Peyer's patch (tissue), 4 donors: ENCODE data around the gene CST3. TPM values are rescaled to one million over a fixed set of nuclear protein-coding genes. Genes with fewer than 3 reads are reported as not detected.
"Not testable (repeated sequence)": the region's sequence is repeated elsewhere in the genome, so short reads cannot be mapped to it uniquely, and the experiment has no call there.

Experiments
- DNase-seq, 3 donors: peaks; one replicate each; pipeline ENCODE4 v3.0.0-alpha.2; 2017 to 2019
- H3K27ac ChIP-seq, 4 donors: fragments of 200-600 bp; sonication (generic); one replicate each; pipeline ENCODE4 v1.5.1; 2016 to 2019
- H3K27me3 ChIP-seq, 2 donors: fragments of 200-600 bp; sonication (generic); one replicate each; pipeline ENCODE4 v1.5.1; 2019
- H3K36me3 ChIP-seq, 3 donors: fragments of 200-600 bp; sonication (generic); one replicate each; pipeline ENCODE4 v1.5.1; 2016 to 2019
- H3K4me1 ChIP-seq, 4 donors: fragments of 200-600 bp; sonication (generic); one replicate each; pipeline ENCODE4 v1.5.1; 2016 to 2019
- H3K4me3 ChIP-seq, 4 donors: fragments of 200-600 bp; sonication (generic); 1 replicate in 3 of 4; 2 replicates in 1 of 4; pipeline ENCODE4 v1.5.1; 2016 to 2019; ENCODE audit warnings: mild to moderate bottlenecking in 1 of 4
- H3K9me3 ChIP-seq, 4 donors: fragments of 200-600 bp; sonication (generic); one replicate each; pipeline ENCODE4 v1.5.1; 2016 to 2019; ENCODE audit warnings: mild to moderate bottlenecking in 1 of 4
- CTCF ChIP-seq, 6 experiments: fragments of 450-650 bp in 4 of 6; fragments of 200-600 bp in 2 of 6; sonication (generic) in 1 of 6; IDR thresholded peaks; one replicate each; pipeline ENCODE4 v1.5.1; 2017 to 2019; ENCODE audit warnings: antibody characterized with exemption in 6 of 6, mild to moderate bottlenecking in 3 of 6, moderate library complexity in 1 of 6
- POLR2A ChIP-seq, 2 donors: fragments of 450-650 bp; IDR thresholded peaks; one replicate each; pipeline ENCODE4 v1.5.1; 2017; ENCODE audit warnings: antibody characterized with exemption in 2 of 2, mild to moderate bottlenecking in 2 of 2, moderate library complexity in 2 of 2
- total RNA-seq, 4 donors: library from RNA; depleted of rRNA; stranded (reverse); fragments of >200 nt; gene quantifications; one replicate each; pipeline ENCODE4 v1.1.0, GENCODE V29; 2016

CST3 gene
- total RNA-seq, 4 donors from 2014 or later = 221 to 1,587 (median 1,027) TPM

- DNase-seq = no peak
Measured at GRCh38 chr20:23659989-23660837, 22.5 kb upstream of the CST3 start.

GRCh38 chr20:23659610-23659988 is 21.8 kb upstream of the CST3 start:
- H3K27ac ChIP-seq, H3K4me3 ChIP-seq, H3K36me3 ChIP-seq, H3K9me3 ChIP-seq, H3K27me3 ChIP-seq, DNase-seq: not testable (repeated sequence)
- H3K4me1 ChIP-seq = peaks cover 0 to 26% (median 2%) of the 10 kb centered on the region in 4 donors

More at GRCh38 chr20:23659989-23660837, 22.5 kb upstream of the CST3 start:
- peak overlapping the region in 3 of 4 donors; percentile 14 to 45 (median 25) for H3K27ac ChIP-seq
- no peaks in the 10 kb centered on the region for H3K27me3 ChIP-seq
- peaks cover 0 to 26% (median 2%) of the 10 kb centered on the region in 4 donors for H3K4me1 ChIP-seq
- H3K4me3 ChIP-seq = no peak overlapping the region
- no peak for TF ChIP-seq CTCF (IDR thresholded peaks at IDR 0.05)
- no peak for TF ChIP-seq POLR2A (IDR thresholded peaks at IDR 0.05)
- H3K36me3 ChIP-seq = no peaks in the 10 kb centered on the region
- no peaks in the 10 kb centered on the region for H3K9me3 ChIP-seq

- Histone ChIP-seq H3K4me3 (no peak overlapping the region), H3K27me3 (no peaks in the 10 kb centered on the region), H3K36me3 (no peaks in the 10 kb centered on the region), H3K4me1 (peaks cover 0 to 27% (median 2%) of the 10 kb centered on the region in 4 donors), H3K27ac (no peak overlapping the region), H3K9me3 (no peaks in the 10 kb centered on the region)
- TF ChIP-seq CTCF (IDR thresholded peaks at IDR 0.05) (no peak), POLR2A (IDR thresholded peaks at IDR 0.05) (no peak)
- no peak for DNase-seq
Measured at GRCh38 chr20:23658989-23659609, 21.3 kb upstream of the CST3 start.

GRCh38 chr20:23658336-23658735 is 20.6 kb upstream of the CST3 start:
- no peak for TF ChIP-seq CTCF (IDR thresholded peaks at IDR 0.05)
- no peak for TF ChIP-seq POLR2A (IDR thresholded peaks at IDR 0.05)
- no peak for DNase-seq
- Histone ChIP-seq H3K27ac (no peak overlapping the region), H3K4me3 (no peak overlapping the region), H3K27me3 (no peaks in the 10 kb centered on the region), H3K36me3 (no peaks in the 10 kb centered on the region), H3K9me3 (no peaks in the 10 kb centered on the region), H3K4me1 (peaks cover 0 to 33% (median 2%) of the 10 kb centered on the region in 4 donors)

- no peak overlapping the region for H3K4me3 ChIP-seq
- peaks cover 0 to 33% (median 2%) of the 10 kb centered on the region in 4 donors for H3K4me1 ChIP-seq
- no peak overlapping the region for H3K27ac ChIP-seq
- DNase-seq = no peak
- no peaks in the 10 kb centered on the region for H3K9me3 ChIP-seq
- no peaks in the 10 kb centered on the region for H3K36me3 ChIP-seq
- no peaks in the 10 kb centered on the region for H3K27me3 ChIP-seq
- TF ChIP-seq POLR2A (IDR thresholded peaks at IDR 0.05) = no peak
- no peak for TF ChIP-seq CTCF (IDR thresholded peaks at IDR 0.05)
Measured at GRCh38 chr20:23657202-23657601, 19.4 kb upstream of the CST3 start.

GRCh38 chr20:23656372-23656771 is 18.6 kb upstream of the CST3 start:
- DNase-seq = no peak
- Histone ChIP-seq H3K4me1 (peaks cover 0 to 33% (median 2%) of the 10 kb centered on the region in 4 donors), H3K9me3 (no peaks in the 10 kb centered on the region), H3K27ac (peak overlapping the region in 2 of 4 donors; percentile 5 to 34), H3K4me3 (no peak overlapping the region), H3K36me3 (no peaks in the 10 kb centered on the region), H3K27me3 (no peaks in the 10 kb centered on the region)
- TF ChIP-seq POLR2A (IDR thresholded peaks at IDR 0.05) (no peak), CTCF (IDR thresholded peaks at IDR 0.05) (no peak)
